ENCODE data around the gene RBM38. TPM values are rescaled to one million over a fixed set of nuclear protein-coding genes. Genes with fewer than 3 reads are reported as not detected.

The RBM38 gene
- total and polyA plus RNA-seq, 2 of the 4 experiments (the other 2 are of a cell fraction): 5.2 to 11.9 TPM

DNA sequence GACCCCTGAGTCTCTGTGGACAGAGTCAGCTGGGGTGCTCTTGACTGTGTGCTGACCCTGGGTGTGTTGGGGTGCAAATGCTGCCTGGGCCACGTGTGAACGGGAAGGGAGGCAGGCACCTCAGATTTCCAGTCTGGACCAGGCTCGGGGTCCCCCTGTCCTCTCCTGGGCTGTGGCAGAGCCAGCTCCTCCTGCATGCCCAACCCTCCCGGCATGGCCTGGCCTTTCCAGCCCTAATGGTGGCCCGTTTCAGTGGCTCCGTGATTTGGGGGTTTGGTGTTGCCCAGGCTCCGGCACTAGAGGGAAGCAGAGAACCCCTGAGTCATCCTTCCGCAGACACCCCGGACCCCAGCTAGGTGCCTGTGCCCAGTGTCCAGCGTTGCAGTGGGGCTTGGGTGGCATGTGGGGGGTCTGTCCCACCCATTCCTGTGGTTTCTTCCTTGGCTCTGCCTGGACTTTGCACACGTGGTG is 9.1 kb downstream of the RBM38 start:
- ATAC-seq (ENCODE audit: low read depth) (no peak), DNase-seq (no peak)
- Histone ChIP-seq H4K8ac (ENCODE audit: low read depth in 2 of 2, low read length in 2 of 2) (no peak overlapping the region), H3K4me1 (ENCODE audit: control insufficient read depth, insufficient read depth, low read length) (peaks cover 6% of the 10 kb centered on the region; the same call in 1 of the 2 replicates), H4K5ac (ENCODE audit: low read depth, low read length) (no peak overlapping the region), H2AFZ (replicated peaks; ENCODE audit: low read length, poor library complexity) (peak overlapping the region; percentile 32), H2AK5ac (ENCODE audit: low read depth, low read length) (no peak overlapping the region), H3K4me3 (ENCODE audit: insufficient read depth, low read depth, low read length) (no peak overlapping the region), H3K9me1 (ENCODE audit: insufficient read depth, low read length) (no peaks in the 10 kb centered on the region), H3K18ac (ENCODE audit: low read depth, low read length) (no peak overlapping the region), H3K27me3 (ENCODE audit: control insufficient read depth, insufficient read depth, low read length) (no peaks in the 10 kb centered on the region), H3K4me2 (ENCODE audit: low read depth, low read length) (no peak overlapping the region), H2BK5ac (ENCODE audit: low read depth, low read length, poor library complexity, severe bottlenecking) (no peak overlapping the region), H3K23ac (ENCODE audit: low read depth, low read length) (no peak overlapping the region), H3K14ac (replicated peaks; ENCODE audit: low read depth, low read length) (no peak overlapping the region), H3K79me1 (ENCODE audit: low read depth in 1 of 2, low read length in 2 of 2) (peaks cover 0 to 3% of the 10 kb centered on the region in 2 experiments; a peak in 1 of 4 replicates), H3K9me3 (ENCODE audit: control insufficient read depth, insufficient read depth, low read length) (no peaks in the 10 kb centered on the region), H3K4ac (ENCODE audit: low read depth, low read length) (no peak overlapping the region), H4K20me1 (ENCODE audit: insufficient read depth, low read length) (no peaks in the 10 kb centered on the region; the same call in 1 of the 2 replicates), H3K36me3 (ENCODE audit: control insufficient read depth, insufficient read depth, low read length) (peaks cover 27% of the 10 kb centered on the region), H2BK20ac (ENCODE audit: low read depth, low read length) (no peak overlapping the region), H4K91ac (ENCODE audit: insufficient read depth, low read depth, low read length) (no peak overlapping the region), H2AK9ac (replicated peaks; ENCODE audit: low read depth, low read length, poor library complexity) (no peak overlapping the region), H3K9ac (ENCODE audit: low read depth, low read length) (no peak overlapping the region), H2BK120ac (ENCODE audit: low read depth, low read length) (no peak overlapping the region), H3K27ac (ENCODE audit: insufficient read depth, low read length) (no peak overlapping the region), H3K56ac (ENCODE audit: extremely low read depth, insufficient read depth, low read length) (no peak overlapping the region), H2BK15ac (ENCODE audit: low read depth, low read length) (no peak overlapping the region)
- TF ChIP-seq NFE2L2 (IDR thresholded peaks at IDR 0.05; ENCODE audit: low read depth, low read length): no peak
- TF ChIP-seq CHD1 (IDR thresholded peaks at IDR 0.05; ENCODE audit: low read depth, low read length): no peak
- no peak for TF ChIP-seq RAD21 (IDR thresholded peaks at IDR 0.05; ENCODE audit: low read length)
- no peak for TF ChIP-seq SMC3 (IDR thresholded peaks at IDR 0.05; ENCODE audit: low read depth, low read length)
- TF ChIP-seq POLR2A (IDR thresholded peaks at IDR 0.05; ENCODE audit: low read depth, low read length): no peak
- no peak for TF ChIP-seq RFX5 (IDR thresholded peaks at IDR 0.05; ENCODE audit: low read depth, low read length)
- TF ChIP-seq FOS (IDR thresholded peaks at IDR 0.05; ENCODE audit: low read depth, low read length): no peak
- TF ChIP-seq, protein P1, sequence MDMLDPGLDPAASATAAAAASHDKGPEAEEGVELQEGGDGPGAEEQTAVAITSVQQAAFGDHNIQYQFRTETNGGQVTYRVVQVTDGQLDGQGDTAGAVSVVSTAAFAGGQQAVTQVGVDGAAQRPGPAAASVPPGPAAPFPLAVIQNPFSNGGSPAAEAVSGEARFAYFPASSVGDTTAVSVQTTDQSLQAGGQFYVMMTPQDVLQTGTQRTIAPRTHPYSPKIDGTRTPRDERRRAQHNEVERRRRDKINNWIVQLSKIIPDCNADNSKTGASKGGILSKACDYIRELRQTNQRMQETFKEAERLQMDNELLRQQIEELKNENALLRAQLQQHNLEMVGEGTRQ (IDR thresholded peaks at IDR 0.05; ENCODE audit: low read depth, low read length): no peak
- TF ChIP-seq MAFK (IDR thresholded peaks at IDR 0.05; ENCODE audit: low read depth, low read length): no peak
- no peak for TF ChIP-seq MAZ (IDR thresholded peaks at IDR 0.05; ENCODE audit: borderline replicate concordance, low read depth, low read length)
- no peak for TF ChIP-seq CTCF (conservative IDR thresholded peaks at IDR 0.05; ENCODE audit: low read depth, low read length)
- no peak for TF ChIP-seq CEBPB (IDR thresholded peaks at IDR 0.05; ENCODE audit: low read depth, low read length)
- no peak for TF ChIP-seq RCOR1 (IDR thresholded peaks at IDR 0.05; ENCODE audit: insufficient replicate concordance, low read length)
- no peak for TF ChIP-seq BHLHE40 (IDR thresholded peaks at IDR 0.05; ENCODE audit: low read depth, low read length)
- no peak for TF ChIP-seq MXI1 (IDR thresholded peaks at IDR 0.05; ENCODE audit: borderline replicate concordance, low read depth, low read length)
- no peak for TF ChIP-seq ELK1 (IDR thresholded peaks at IDR 0.05; ENCODE audit: borderline replicate concordance, low read depth, low read length)
- no TSS peak for BruUV-seq (replicated peaks)
- in situ Hi-C loops (cut with MboI; ENCODE audit: low sequenced_read_pairs) (no loop called here), dilution Hi-C loops (cut with HindIII; ENCODE audit: low sequenced_read_pairs, unreplicated experiment) (no loop called here), intact Hi-C loops (cut with micrococcal nuclease) (no loop called here)
- POLR2A ChIA-PET (ENCODE audit: unreplicated experiment): no interaction called here
- WGBS, 2 experiments (ENCODE audit: extremely low coverage in 2 of 2, insufficient read length in 1 of 2): 96% methylated on average over 4 of the region's 11 CpGs; no CpG with 5 or more reads in 1 of the 2 experiments
- CTCF ChIA-PET: interaction anchor here (0.6 kb wide), 1 partner anchor 27 kb away, joined by 3 read pairs; no protein-coding TSS in a partner anchor

All from IMR-90 (cell line).